SH-SY5Y (cell line): ENCODE measurements around the gene NCOA1.

Source experiments
- GATA2 ChIP-seq: IDR thresholded peaks from 2 replicates; pipeline ENCODE4 v1.6.1; 2011; ENCODE audit warnings: mild to moderate bottlenecking, low read depth, low read length
- GATA3 ChIP-seq: IDR thresholded peaks from 2 replicates; pipeline ENCODE4 v1.6.1; 2011; ENCODE audit warnings: low read depth, mild to moderate bottlenecking, low read length, moderate library complexity

NCOA1 gene

DNA sequence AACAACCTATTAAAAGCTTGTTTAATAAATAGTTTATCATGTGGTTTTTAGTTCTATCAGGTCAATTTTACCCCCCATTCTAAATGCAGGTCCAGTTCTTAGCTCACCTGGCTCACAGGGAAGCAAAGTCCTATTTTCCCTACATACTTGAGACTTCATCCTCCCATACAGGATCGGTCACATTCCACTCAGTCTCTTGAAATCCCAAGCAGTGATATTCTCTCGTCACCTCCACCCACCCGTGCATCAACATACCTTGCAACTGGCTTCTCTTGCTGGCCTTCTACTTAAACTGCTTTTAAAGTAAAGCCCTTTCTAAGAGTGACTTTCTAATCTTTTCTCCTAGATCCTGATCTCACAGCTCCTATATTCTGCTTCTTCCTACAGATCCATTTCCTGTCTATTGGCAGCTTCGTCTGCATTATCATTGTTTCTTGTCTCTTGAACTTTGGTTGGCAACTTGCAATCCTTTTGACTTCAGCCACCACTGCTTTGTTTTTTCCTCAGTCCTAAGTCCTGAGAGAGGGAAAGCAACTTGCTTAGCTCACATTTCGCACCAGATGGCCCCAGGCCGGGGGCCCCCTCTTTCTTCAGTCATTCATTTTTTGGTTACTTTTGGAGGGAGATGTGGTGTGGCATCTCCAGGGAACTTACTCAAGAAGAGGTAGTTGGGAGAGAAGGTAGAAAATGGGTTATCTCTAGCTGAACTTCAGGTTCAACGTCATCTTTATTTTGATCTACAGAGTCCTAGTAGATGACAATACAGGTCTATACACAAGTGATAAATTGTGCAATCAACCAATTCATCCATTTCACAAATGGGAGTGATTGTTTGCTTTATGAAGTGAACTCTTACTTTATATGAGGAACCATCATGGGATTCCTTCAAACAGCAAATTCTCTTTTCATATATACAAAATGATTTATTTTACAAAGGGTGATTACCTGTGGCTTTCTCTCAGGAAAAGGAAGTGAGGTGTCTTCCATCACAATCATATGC is 23.9 kb upstream of the NCOA1 start:
- no peak for TF ChIP-seq GATA3
- no peak for TF ChIP-seq GATA2

DNA sequence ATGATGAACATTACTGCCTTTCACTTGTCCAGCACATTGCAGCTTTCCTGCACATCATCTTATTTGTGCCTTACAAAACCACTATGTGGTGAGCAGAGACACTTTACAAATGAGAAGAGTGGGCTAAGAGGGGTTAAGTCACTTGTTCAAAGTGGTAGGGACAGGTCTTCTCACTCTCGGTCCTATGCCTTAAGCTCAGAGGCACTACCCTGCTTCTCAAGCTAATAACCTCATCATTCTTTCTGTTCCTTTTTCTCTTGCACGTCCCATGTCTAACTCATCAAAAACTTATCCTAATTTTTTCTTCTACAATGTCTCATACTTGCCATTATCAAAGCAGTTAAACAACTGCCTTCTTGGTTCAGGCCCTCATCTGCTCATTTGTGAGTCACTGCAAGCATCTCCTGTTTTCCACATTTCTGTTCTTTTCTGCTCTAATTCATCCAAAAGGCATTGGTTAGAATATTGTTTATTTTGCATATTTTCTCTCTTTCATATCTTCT is 21.9 kb upstream of the NCOA1 start:
- TF ChIP-seq GATA2 = no peak
- TF ChIP-seq GATA3 = no peak

DNA sequence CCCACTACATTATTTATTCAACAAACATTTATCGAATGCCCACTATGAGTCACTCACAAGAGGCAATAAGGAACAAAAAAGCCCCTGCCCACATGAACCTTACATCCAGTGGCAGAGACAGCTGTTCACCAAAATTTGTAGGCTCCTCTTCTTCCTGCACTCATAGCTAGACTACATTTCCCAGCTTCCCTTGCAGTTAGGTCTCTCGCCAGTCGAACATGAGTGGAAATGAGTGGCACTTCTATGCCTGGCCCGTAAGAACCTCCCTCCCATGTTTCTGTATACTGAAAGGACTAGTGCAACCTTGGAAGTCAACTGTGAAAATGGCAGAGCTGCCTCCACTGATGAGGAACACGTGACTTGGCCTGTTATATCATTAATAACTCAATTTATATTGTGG is 19.4 kb upstream of the NCOA1 start:
- TF ChIP-seq GATA3 = no peak
- TF ChIP-seq GATA2 = no peak

DNA sequence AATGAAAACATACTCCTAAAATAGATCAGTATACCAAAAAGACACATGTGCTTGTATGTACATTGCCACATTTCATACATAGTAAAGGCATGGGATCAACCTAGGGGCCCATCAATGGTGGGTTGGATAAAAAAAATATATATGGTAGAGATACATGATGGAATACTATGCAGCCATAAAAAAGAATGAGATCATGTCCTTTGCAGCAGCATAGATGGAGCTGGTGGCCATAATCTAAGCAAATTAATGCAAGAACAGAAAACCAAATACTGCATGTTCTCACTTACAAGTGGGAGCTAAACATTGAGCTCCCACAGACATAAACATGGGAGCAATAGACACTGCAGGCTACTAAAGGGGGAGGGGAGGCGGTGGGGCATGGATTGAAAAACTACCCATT is 18.6 kb upstream of the NCOA1 start:
- TF ChIP-seq GATA2 (no peak), GATA3 (no peak)

DNA sequence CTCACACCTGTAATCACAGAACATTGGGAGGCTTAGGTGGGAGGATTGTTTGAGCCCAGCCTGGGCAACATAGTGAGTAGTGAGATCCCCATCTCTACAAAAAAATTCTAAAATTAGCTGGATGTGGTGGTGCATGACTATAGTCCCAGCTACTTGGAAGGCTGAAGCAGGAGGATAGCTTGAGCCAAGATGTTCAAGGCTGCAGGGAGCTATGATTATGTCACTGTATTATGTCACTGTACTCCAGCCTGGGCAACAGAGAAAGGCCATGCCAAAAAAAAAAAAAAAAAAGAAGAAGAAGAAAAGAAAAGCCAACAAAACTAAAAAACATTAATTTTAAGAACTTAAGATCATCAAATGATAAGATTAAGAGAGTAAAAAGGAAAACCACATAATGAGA is 17.4 kb upstream of the NCOA1 start:
- TF ChIP-seq GATA2 = no peak
- TF ChIP-seq GATA3 = no peak

DNA sequence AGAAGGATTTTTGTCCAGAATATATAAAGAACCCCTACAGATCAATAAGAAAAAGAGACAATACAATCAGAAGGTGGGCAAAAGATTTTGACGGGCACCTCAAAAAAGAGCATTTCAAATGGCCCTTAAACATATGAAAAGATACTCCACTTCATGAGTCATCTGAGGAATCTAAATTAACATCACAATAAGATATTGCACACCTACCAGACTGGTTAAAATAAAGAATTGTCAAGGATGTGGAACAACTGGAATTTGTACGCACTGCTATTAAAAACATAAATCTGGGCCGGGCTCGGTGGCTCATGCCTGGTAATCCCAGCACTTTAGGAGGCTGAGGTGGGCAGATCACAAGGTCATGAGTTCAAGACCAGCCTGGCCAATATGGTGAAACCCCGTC is 17.0 kb upstream of the NCOA1 start:
- TF ChIP-seq GATA2 (no peak), GATA3 (no peak)

DNA sequence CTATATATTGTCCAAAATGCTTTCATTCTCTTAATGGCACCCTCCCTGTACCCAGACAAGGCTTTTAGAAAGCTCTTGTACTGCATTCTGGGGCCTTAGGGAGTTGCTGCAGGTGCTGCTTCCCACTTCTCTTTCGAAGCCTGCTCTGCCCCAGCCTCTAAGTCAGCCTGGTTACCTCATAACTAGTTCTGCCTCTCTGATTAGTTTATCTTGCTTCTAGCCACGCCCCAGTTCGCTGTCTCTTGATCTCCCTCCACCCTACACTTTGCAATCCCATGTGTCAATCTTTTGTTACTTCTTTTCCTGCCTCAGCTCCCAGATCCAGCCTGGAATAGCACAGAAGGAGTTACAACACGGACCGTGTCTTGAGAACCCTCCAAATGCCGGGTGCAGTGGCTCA is 13.8 kb upstream of the NCOA1 start:
- TF ChIP-seq GATA2 = no peak
- no peak for TF ChIP-seq GATA3

DNA sequence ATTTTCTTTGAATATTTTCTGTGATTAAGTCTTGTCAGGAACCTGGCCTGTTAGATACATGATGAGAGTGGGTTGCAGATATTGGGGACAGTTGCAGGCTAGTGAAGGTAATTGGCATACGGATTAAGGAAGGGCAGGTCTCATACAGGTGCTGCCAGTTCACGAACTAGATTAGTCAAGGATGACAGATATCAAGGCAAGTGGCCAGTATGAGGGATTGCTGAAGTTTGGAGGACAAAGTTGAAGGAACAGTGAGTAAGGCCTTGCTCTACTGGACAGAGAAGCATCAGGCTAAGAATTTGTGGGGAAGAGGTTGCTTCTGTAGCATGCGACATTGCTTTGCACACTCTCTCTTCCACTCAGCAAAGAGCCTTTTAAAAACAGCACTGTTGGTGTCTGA is 12.8 kb upstream of the NCOA1 start:
- TF ChIP-seq GATA3 (no peak), GATA2 (no peak)

DNA sequence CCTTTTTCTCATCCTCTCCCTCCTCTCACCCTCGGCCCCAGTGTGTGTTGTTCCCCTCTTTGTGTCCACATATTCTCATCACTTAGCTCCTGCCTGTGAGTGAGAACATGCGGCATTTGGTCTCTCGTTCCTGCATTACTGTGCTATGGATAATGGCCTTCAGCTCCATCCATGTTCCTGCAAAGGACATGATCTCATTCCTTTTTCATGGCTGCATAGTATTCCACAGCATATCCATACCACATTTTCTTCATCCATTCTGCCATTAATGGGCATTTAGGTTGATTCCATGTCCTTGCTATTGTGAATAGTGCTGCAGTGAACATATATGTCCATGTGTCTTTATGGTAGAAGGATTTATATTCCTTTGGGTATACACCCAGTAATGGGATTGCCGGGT is 10.8 kb upstream of the NCOA1 start:
- TF ChIP-seq GATA2 (no peak), GATA3 (no peak)

DNA sequence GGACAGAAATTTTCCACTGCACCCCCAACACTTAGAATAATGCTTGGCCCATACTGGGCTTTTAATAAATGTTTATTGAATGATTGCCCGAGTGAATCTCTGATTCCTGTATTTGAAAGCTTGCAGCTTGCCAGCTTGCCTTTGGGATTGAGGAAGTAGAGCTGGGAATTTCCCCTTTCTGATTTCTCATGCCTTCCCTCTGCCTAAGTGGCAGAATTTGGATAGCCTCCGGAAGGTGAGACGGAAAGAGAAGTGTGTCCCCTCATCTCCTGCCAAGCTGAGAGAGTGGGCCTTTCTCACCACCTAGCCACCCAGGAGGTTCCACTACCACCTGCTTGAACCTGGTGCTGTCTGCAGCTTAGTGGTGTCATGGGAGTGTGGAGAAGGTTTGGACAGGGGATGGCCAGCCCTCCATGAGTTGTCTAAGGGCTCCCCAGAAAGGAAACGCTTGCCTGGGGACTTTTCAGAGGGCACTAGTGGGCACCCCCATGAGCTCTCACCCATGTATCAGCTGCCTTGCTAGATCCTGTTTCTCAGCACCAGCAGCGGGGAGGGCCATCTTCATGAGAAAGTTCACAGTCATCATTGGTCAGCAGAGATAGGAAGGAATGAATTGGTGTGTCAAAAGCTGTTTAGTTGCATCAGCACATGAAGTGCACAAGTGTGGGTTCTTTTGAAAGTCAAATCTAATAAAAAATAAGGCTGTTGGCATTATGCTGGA is 8.6 kb upstream of the NCOA1 start:
- TF ChIP-seq GATA2 (no peak), GATA3 (no peak)

DNA sequence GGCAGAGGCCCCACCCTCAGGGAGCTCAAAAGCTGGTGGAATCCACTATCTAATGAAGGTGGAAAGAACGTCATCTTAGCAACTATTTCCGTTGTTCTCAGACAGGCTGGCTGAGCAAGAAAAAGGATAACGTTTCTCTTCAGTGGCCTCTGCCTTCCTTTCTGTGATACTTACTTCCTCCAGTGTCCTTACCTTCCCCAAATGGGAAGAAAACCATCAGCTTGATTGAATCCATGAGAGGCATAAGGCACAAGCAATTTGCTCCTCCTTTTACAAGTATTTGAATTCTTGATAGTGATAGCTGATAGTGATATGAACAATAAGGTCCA is 8.1 kb upstream of the NCOA1 start:
- TF ChIP-seq GATA3 = no peak
- no peak for TF ChIP-seq GATA2

DNA sequence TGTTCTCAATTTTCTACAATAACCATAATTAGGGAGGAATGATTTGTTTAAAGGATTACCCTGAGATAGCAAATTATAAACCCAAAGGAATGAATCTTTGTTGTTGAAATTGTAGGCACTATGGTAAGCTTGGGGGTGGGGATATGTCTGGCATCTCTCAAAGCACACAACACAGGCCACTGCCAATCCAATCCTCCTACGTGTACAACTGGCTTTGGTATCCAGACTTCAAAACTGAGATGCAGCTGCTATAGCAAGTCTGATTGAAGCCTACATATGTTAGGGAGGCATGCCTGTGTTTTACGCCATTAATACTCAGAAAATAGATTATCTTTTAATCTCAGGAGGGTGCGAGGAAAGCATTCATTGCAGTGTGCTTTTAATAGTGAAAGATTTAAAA is 5.9 kb upstream of the NCOA1 start:
- TF ChIP-seq GATA3 (no peak), GATA2 (no peak)

DNA sequence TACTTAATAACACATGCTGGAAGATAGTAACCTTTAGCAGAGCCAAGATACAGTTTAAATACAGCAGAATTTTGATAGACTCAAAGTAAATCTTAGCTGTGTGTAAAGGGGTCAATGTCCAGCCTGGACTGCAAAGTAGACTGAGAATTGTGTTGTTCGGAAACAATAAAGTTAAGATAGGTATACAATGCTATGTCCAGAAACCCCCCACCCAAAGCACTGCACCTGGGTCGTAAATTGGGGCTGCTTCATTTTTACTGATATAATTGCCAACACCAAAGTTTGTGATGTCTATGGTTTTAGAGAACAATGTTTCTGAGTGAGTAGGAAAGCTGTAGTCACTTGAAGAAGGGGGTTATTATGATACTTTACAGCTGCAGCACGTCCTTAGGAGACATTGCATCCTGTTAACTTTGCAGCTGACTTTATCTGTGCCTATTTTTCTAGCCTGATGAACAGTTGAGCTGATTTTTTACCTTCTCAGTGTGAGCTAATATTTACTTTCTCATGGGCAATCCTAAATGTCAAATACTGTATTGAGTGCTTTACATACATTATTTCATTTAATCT is 4.3 kb upstream of the NCOA1 start:
- TF ChIP-seq GATA2 (no peak), GATA3 (no peak)

DNA sequence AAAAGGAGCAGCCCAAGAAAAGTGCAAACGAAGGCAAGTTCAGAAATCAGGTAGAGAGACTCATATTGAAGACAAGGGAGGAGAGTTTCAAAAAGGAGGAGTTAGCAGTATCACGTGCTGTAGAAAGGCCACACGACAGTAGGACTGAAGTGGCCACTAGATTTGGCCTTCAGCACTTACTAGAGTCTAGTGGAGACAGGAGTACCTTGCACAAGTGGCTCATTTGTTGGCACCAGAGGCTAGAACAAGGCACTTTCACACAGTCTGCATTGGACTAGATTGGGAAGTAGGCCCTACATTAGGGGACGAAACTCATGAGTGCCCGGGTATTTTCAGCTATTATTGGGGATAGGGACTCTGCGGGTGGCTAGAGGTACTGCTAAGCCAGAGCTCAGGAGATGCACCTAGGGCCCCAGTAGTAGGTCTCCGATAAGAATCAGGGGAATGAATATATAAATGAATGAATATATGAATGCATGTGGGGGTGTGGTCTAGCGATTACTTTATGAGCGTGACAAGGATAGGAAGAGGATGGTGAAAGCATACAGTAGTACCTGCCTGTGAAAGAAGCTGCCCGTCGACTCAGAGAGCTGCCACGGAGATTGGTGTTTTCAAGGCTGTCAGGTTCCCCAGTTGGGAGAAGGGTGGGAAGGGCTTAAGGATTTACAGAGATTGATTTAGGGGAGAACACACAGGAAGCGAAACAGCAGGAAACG is 1.4 kb upstream of the NCOA1 start:
- TF ChIP-seq GATA3 (no peak), GATA2 (no peak)

DNA sequence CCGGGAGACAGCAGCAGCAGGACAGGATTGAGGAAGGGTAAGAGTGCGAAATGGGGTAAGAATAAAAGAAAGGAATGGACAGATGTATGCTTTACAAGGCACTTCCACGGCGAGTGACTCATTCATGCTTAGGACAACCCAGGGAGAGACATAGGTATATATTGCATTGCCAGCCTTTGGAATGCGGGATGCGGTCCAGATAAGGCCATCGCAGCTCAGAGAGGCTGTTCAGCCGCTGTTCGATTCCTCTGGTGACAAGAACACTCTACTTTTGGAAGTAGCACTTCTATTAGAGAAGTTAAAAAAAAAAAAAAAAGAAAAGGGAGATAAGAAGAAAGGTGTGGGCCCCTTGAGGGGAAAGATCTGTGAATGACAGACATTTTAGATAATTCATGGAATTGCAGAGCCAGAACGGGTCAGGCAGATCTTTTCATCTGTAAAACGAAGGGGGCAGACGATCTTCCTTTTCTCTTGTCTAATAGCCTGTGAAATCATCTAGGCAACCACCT is 819 bp upstream of the NCOA1 start:
- TF ChIP-seq GATA3 (no peak), GATA2 (no peak)
